Measurements from ENCODE around the gene PCSK5.

Gene PCSK5

GRCh38 chr9:76341616-76342015, 451.1 kb downstream of the PCSK5 start:
- no peak for TF ChIP-seq CTCF (IDR thresholded peaks at IDR 0.05)
- H3K27ac ChIP-seq, result no peak overlapping the region
- H3K4me1 ChIP-seq (ENCODE audit: control insufficient read depth in 1 of 2, insufficient read depth in 1 of 2, low read depth in 1 of 2, low read length in 1 of 2), result no peaks in the 10 kb centered on the region
- no peaks in the 10 kb centered on the region for H3K27me3 ChIP-seq
- H3K4me3 ChIP-seq (ENCODE audit: low read depth in 1 of 2, low read length in 1 of 2), result no peak overlapping the region
- no peaks in the 10 kb centered on the region for H3K36me3 ChIP-seq
- H3K9me3 ChIP-seq, result no peaks in the 10 kb centered on the region

GRCh38 chr9:76342201-76342600, 451.7 kb downstream of the PCSK5 start:
- H3K36me3 ChIP-seq, result no peaks in the 10 kb centered on the region
- no peak for TF ChIP-seq CTCF (IDR thresholded peaks at IDR 0.05)

GRCh38 chr9:76342858-76343257, 452.4 kb downstream of the PCSK5 start:
- TF ChIP-seq CTCF (IDR thresholded peaks at IDR 0.05), result no peak
- H3K36me3 ChIP-seq, result no peaks in the 10 kb centered on the region

More at GRCh38 chr9:76342201-76342600, 451.7 kb downstream of the PCSK5 start:
- no peaks in the 10 kb centered on the region for H3K9me3 ChIP-seq
- H3K4me1 ChIP-seq (ENCODE audit: control insufficient read depth in 1 of 2, insufficient read depth in 1 of 2, low read depth in 1 of 2, low read length in 1 of 2), result no peaks in the 10 kb centered on the region
- H3K27ac ChIP-seq, result no peak overlapping the region
- no peaks in the 10 kb centered on the region for H3K27me3 ChIP-seq
- no peak overlapping the region for H3K4me3 ChIP-seq (ENCODE audit: low read depth in 1 of 2, low read length in 1 of 2)

GRCh38 chr9:76349865-76350264, 459.4 kb downstream of the PCSK5 start:
- Histone ChIP-seq H3K4me1 (ENCODE audit: control insufficient read depth in 1 of 2, insufficient read depth in 1 of 2, low read depth in 1 of 2, low read length in 1 of 2) (no peaks in the 10 kb centered on the region), H3K27me3 (no peaks in the 10 kb centered on the region), H3K27ac (no peak overlapping the region), H3K4me3 (ENCODE audit: low read depth in 1 of 2, low read length in 1 of 2) (no peak overlapping the region), H3K9me3 (no peaks in the 10 kb centered on the region), H3K36me3 (no peaks in the 10 kb centered on the region)
- no peak for TF ChIP-seq CTCF (IDR thresholded peaks at IDR 0.05)

More at GRCh38 chr9:76342858-76343257, 452.4 kb downstream of the PCSK5 start:
- Histone ChIP-seq H3K4me1 (ENCODE audit: control insufficient read depth in 1 of 2, insufficient read depth in 1 of 2, low read depth in 1 of 2, low read length in 1 of 2) (no peaks in the 10 kb centered on the region), H3K9me3 (no peaks in the 10 kb centered on the region), H3K27me3 (no peaks in the 10 kb centered on the region), H3K27ac (no peak overlapping the region), H3K4me3 (ENCODE audit: low read depth in 1 of 2, low read length in 1 of 2) (no peak overlapping the region)

GRCh38 chr9:76351006-76351405, 460.5 kb downstream of the PCSK5 start:
- Histone ChIP-seq H3K27me3 (no peaks in the 10 kb centered on the region), H3K9me3 (no peaks in the 10 kb centered on the region), H3K27ac (no peak overlapping the region), H3K4me3 (ENCODE audit: low read depth in 1 of 2, low read length in 1 of 2) (no peak overlapping the region), H3K4me1 (ENCODE audit: control insufficient read depth in 1 of 2, insufficient read depth in 1 of 2, low read depth in 1 of 2, low read length in 1 of 2) (no peaks in the 10 kb centered on the region), H3K36me3 (no peaks in the 10 kb centered on the region)
- no peak for TF ChIP-seq CTCF (IDR thresholded peaks at IDR 0.05)
